WERI-Rb-1 (cell line): ENCODE results near the gene FRMPD4.

Experiments used
- DNase-seq: peaks from one replicate; pipeline ENCODE4 v3.0.0-alpha.2; 2020
- H3K27ac ChIP-seq: fragments of 250-450 bp; sonication (Bioruptor Pico); 2 replicates; pipeline ENCODE4 v1.5.1; 2020; ENCODE audit warnings: mild to moderate bottlenecking, moderate library complexity
- H3K27me3 ChIP-seq: fragments of 250-450 bp; sonication (Bioruptor Pico); 2 replicates; pipeline ENCODE4 v1.5.1; 2021; ENCODE audit warnings: mild to moderate bottlenecking, low read depth, moderate library complexity; ENCODE audit not compliant: insufficient read depth, severe bottlenecking
- H3K36me3 ChIP-seq: fragments of 250-450 bp; sonication (Bioruptor Pico); 2 replicates; pipeline ENCODE4 v1.5.1; 2020; ENCODE audit warnings: mild to moderate bottlenecking, moderate library complexity
- H3K4me3 ChIP-seq: 2 replicates; pipeline ENCODE4 v1.5.1; 2011; ENCODE audit warnings: low read depth, mild to moderate bottlenecking, control low read depth, low read length
- H3K9me3 ChIP-seq: fragments of 250-450 bp; sonication (Bioruptor Pico); 2 replicates; pipeline ENCODE4 v1.5.1; 2021; ENCODE audit warnings: mild to moderate bottlenecking, moderate library complexity; ENCODE audit not compliant: severe bottlenecking
- TF ChIP-seq, protein P1 (sequence below): IDR thresholded peaks from 2 replicates; pipeline ENCODE4 v1.5.1; 2011; ENCODE audit warnings: low read depth, mild to moderate bottlenecking, control low read depth, inconsistent platforms, low read length

FRMPD4 gene

DNA sequence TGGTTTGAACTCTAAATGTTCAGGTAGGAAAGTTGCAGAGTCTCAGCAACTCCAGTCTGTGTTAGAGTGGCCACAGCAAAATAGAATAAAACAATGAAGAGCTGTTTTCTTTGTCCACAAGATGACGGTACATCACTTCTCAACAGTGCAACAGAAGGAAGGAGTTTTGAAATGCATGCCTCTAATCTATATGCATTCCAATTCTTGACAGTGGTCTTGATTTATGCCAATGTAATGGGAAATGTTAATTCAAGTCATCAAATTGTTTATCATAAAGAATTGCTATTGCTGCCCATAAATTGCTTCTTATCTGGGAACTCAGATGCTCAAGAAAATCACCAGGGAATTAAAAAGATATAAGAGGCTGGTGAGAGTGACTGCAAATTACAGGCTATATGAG lies 457.4 kb downstream of the FRMPD4 start:
- H3K36me3 ChIP-seq = no peaks in the 10 kb centered on the region

DNA sequence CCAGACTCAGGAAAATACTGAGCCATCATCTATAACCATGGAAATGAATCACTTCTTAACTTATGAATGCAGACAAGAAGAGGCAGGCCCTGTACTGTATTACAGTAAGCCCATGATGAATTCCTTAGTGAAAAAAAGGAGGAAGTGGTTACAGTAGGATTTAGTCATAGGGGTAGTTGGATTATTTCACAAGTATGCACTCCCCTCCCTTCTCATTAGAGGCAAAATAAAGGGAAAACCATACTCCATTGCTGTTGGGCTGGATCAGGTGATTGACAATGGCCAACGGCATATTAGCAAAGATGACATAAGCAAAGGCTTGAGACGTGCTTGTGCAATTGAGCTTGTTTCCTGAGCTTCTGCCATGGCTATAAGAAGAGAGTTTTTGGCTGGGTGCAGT lies 471.8 kb downstream of the FRMPD4 start:
- DNase-seq = no peak
- Histone ChIP-seq H3K9me3 (no peaks in the 10 kb centered on the region), H3K4me3 (no peak overlapping the region), H3K27me3 (peaks cover 57% of the 10 kb centered on the region), H3K36me3 (no peaks in the 10 kb centered on the region), H3K27ac (no peak overlapping the region)
- TF ChIP-seq, protein P1, sequence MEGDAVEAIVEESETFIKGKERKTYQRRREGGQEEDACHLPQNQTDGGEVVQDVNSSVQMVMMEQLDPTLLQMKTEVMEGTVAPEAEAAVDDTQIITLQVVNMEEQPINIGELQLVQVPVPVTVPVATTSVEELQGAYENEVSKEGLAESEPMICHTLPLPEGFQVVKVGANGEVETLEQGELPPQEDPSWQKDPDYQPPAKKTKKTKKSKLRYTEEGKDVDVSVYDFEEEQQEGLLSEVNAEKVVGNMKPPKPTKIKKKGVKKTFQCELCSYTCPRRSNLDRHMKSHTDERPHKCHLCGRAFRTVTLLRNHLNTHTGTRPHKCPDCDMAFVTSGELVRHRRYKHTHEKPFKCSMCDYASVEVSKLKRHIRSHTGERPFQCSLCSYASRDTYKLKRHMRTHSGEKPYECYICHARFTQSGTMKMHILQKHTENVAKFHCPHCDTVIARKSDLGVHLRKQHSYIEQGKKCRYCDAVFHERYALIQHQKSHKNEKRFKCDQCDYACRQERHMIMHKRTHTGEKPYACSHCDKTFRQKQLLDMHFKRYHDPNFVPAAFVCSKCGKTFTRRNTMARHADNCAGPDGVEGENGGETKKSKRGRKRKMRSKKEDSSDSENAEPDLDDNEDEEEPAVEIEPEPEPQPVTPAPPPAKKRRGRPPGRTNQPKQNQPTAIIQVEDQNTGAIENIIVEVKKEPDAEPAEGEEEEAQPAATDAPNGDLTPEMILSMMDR = no peak

More for the DNA sequence above, 457.4 kb downstream of the FRMPD4 start:
- no peak for DNase-seq
- Histone ChIP-seq H3K27ac (no peak overlapping the region), H3K4me3 (no peak overlapping the region), H3K9me3 (no peaks in the 10 kb centered on the region), H3K27me3 (peaks cover 57% of the 10 kb centered on the region)
- TF ChIP-seq, protein P1 = no peak

DNA sequence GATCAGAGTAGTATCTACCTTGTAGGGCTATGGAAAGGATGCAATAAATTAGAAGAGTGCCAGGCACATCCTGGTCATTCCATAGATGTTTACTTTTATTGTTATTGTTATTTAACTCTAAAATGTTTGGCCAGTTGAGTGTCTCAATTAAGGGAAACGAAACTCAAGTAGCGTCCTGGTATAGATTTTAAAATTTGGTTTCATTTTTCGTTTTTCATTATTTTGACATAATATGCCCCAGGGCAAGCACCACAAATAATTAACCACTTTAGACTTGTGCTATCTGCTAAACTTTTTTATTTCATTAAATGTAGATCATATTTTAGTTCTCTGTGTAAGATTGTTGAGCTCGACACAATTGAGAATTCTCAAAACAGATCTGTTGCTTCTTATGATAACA lies 473.2 kb downstream of the FRMPD4 start:
- no peaks in the 10 kb centered on the region for H3K36me3 ChIP-seq
- DNase-seq = no peak
- no peak overlapping the region for H3K27ac ChIP-seq
- H3K9me3 ChIP-seq = no peaks in the 10 kb centered on the region
- peaks cover 58% of the 10 kb centered on the region for H3K27me3 ChIP-seq
- TF ChIP-seq, protein P1 = no peak
- no peak overlapping the region for H3K4me3 ChIP-seq

DNA sequence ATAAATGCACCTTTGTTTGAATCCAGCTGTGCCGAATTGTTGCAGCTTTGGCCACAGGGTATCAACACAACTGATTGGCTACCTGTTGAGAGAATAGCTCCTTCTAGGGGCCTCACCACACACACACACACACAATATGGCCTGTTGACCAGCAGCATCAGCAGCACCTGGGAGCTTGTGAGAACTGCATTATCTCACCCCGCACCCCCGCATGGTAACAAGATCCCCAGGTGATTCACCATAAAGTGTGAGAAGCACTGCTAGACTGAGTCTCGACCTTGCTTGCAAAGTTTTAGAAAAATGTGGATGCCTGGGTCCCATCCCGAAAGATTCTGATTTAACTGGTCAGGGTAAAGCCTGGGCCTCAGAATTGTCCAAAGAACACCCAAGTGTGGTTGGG lies 476.0 kb downstream of the FRMPD4 start:
- no peaks in the 10 kb centered on the region for H3K36me3 ChIP-seq
- DNase-seq = no peak
- TF ChIP-seq, protein P1 = no peak
- H3K4me3 ChIP-seq = no peak overlapping the region
- no peak overlapping the region for H3K27ac ChIP-seq
- H3K9me3 ChIP-seq = no peaks in the 10 kb centered on the region
- H3K27me3 ChIP-seq = peaks cover 49% of the 10 kb centered on the region

DNA sequence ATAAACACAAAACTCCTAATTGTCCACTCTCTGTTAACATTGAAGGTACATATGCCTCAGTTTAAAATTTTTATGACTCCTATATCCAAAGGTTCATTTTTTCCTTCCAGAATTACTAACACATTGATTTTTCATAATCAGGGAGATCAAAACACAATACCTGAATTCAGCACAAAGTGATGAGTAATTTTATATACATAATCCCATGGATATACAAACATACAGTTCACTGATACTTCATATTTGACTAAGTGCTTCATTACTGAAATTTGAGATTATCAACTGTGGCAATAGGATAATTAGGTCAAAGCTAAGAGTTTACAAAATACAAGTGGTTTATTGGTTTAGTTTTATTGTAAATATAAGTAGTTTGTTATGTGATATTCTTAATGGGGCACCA lies 476.8 kb downstream of the FRMPD4 start:
- Histone ChIP-seq H3K36me3 (no peaks in the 10 kb centered on the region), H3K27me3 (peaks cover 49% of the 10 kb centered on the region), H3K4me3 (no peak overlapping the region), H3K9me3 (no peaks in the 10 kb centered on the region), H3K27ac (no peak overlapping the region)
- TF ChIP-seq, protein P1 = no peak
- DNase-seq = no peak

DNA sequence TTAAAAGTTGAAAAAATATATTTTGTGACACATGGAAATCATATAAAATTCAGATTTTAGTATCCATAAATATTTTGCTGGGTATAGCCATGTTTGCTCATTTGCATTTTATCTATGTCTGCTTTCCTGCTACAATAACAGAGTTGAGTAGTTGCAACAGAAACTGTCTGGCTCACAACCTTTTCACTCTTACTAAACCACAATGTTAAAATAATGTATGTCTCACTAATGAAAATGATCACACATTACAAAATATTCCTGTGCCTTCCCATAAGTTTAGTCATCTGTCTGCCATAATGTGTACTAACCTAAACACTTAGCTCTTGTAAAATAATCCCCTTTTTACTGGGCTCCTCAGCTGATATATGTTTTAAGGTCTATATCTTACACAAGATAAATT lies 479.0 kb downstream of the FRMPD4 start:
- no peaks in the 10 kb centered on the region for H3K36me3 ChIP-seq
- no peaks in the 10 kb centered on the region for H3K9me3 ChIP-seq
- H3K27ac ChIP-seq = no peak overlapping the region
- no peak overlapping the region for H3K4me3 ChIP-seq
- no peak for DNase-seq
- TF ChIP-seq, protein P1 = no peak
- peaks cover 41% of the 10 kb centered on the region for H3K27me3 ChIP-seq
